T-helper 22 cell (primary cell): ENCODE data around the gene OR7G1.

Experiments used
- DNase-seq: peaks from one replicate; pipeline ENCODE4 v3.0.0-alpha.2; 2020; ENCODE audit warnings: low read depth

The OR7G1 gene

GRCh38 chr19:9115307-9115813 lies at the start of gene OR7G1:
TSS of gene OR7G1 (minus strand) at chr19:9115763. CDS start at chr19:9115763, 0 bp downstream.
- no peak for DNase-seq

GRCh38 chr19:9165261-9165660 lies 49.7 kb upstream of the OR7G1 start:
- no peak for DNase-seq

GRCh38 chr19:9161427-9161826 lies 45.9 kb upstream of the OR7G1 start:
- DNase-seq, result no peak

GRCh38 chr19:9159891-9160290 lies 44.3 kb upstream of the OR7G1 start:
- no peak for DNase-seq

- DNase-seq, result no peak
Observed at GRCh38 chr19:9156304-9156703, 40.7 kb upstream of the OR7G1 start.

- no peak for DNase-seq
Observed at GRCh38 chr19:9155591-9155990, 40.0 kb upstream of the OR7G1 start.

GRCh38 chr19:9151367-9151766 lies 35.8 kb upstream of the OR7G1 start:
- DNase-seq, result no peak

- DNase-seq, result no peak
Observed at GRCh38 chr19:9150650-9151049, 35.1 kb upstream of the OR7G1 start.

- DNase-seq, result no peak
Observed at GRCh38 chr19:9149997-9150396, 34.4 kb upstream of the OR7G1 start.

GRCh38 chr19:9148697-9149096 lies 33.1 kb upstream of the OR7G1 start:
- DNase-seq, result no peak

GRCh38 chr19:9146882-9147281 lies 31.3 kb upstream of the OR7G1 start:
- no peak for DNase-seq

GRCh38 chr19:9144920-9145319 lies 29.4 kb upstream of the OR7G1 start:
- no peak for DNase-seq

GRCh38 chr19:9140159-9140874 lies 24.8 kb upstream of the OR7G1 start, which contains the start of gene ZNF317:
TSS of gene ZNF317 (plus strand) at chr19:9140397. CDS start at chr19:9156017, 15,620 bp downstream.
- DNase-seq, result peak; percentile 84

- no peak for DNase-seq
Observed at GRCh38 chr19:9139609-9140158, 24.1 kb upstream of the OR7G1 start.

GRCh38 chr19:9132422-9132821 lies 16.9 kb upstream of the OR7G1 start:
- no peak for DNase-seq

GRCh38 chr19:9130965-9131364 lies 15.4 kb upstream of the OR7G1 start:
- no peak for DNase-seq

GRCh38 chr19:9128171-9128570 lies 12.6 kb upstream of the OR7G1 start:
- no peak for DNase-seq

- no peak for DNase-seq
Observed at GRCh38 chr19:9126900-9127405, 11.4 kb upstream of the OR7G1 start, which contains the start of gene OR7G3. TSS of gene OR7G3 (minus strand) at chr19:9126950. CDS start at chr19:9126950, 0 bp downstream.

GRCh38 chr19:9116547-9116946 lies 984 bp upstream of the OR7G1 start:
- no peak for DNase-seq

GRCh38 chr19:9109959-9110358 lies 5.6 kb downstream of the OR7G1 start:
- DNase-seq, result no peak

GRCh38 chr19:9107375-9107774 lies 8.2 kb downstream of the OR7G1 start, which contains the start of gene OR7G2:
TSS of gene OR7G2 (minus strand) at chr19:9107475. CDS start at chr19:9103243, 4,232 bp downstream.
- no peak for DNase-seq

- no peak for DNase-seq
Observed at GRCh38 chr19:9086761-9087160, 28.8 kb downstream of the OR7G1 start, which contains the start of gene OR1M1. TSS of gene OR1M1 (plus strand) at chr19:9087061. CDS start at chr19:9093245, 6,184 bp downstream.

GRCh38 chr19:9078651-9079050 lies 36.9 kb downstream of the OR7G1 start:
- DNase-seq, result no peak
